Stomach (tissue), 9 donors: ENCODE measurements around the gene ZPR1. TPM values are rescaled to one million over a fixed set of nuclear protein-coding genes. Genes with fewer than 3 reads are reported as not detected.

Experiments
- DNase-seq, 2 donors: peaks; one replicate each; pipeline versions ENCODE4 v3.0.0 to v3.0.0-alpha.2; 2013 to 2019
- H3K27ac ChIP-seq, 5 donors: fragments of 200-600 bp in 4 of 5; sonication (generic) in 4 of 5; one replicate each; pipeline ENCODE4 v1.5.1; 2013 to 2019; ENCODE audit warnings: mild to moderate bottlenecking in 1 of 5, moderate library complexity in 1 of 5
- H3K27me3 ChIP-seq, 3 donors: fragments of 200-600 bp; sonication (generic); one replicate each; pipeline ENCODE4 v1.5.1; 2017 to 2019; ENCODE audit warnings: mixed run types in 1 of 3
- H3K36me3 ChIP-seq, 4 donors: fragments of 200-600 bp; sonication (generic); 1 replicate in 3 of 4; 2 replicates in 1 of 4; pipeline ENCODE4 v1.5.1; 2016 to 2019
- H3K4me1 ChIP-seq, 4 donors: fragments of 200-600 bp; sonication (generic); one replicate each; pipeline ENCODE4 v1.5.1; 2016 to 2019
- H3K4me3 ChIP-seq, 4 donors: fragments of 200-600 bp; sonication (generic) in 3 of 4; one replicate each; pipeline ENCODE4 v1.5.1; 2016 to 2019; ENCODE audit warnings: mild to moderate bottlenecking in 1 of 4
- H3K9me3 ChIP-seq, 4 donors: fragments of 200-600 bp; sonication (generic); one replicate each; pipeline ENCODE4 v1.5.1; 2016 to 2019
- EP300 ChIP-seq: sonication (generic); formaldehyde crosslinking; IDR thresholded peaks from one replicate; pipeline ENCODE4 v1.6.1; 2017; ENCODE audit warnings: antibody characterized with exemption
- POLR2A ChIP-seq, 4 donors: fragments of 450-650 bp; IDR thresholded peaks; one replicate each; pipeline ENCODE4 v1.6.1; 2016; ENCODE audit warnings: antibody characterized with exemption in 4 of 4, control low read depth in 2 of 4, mild to moderate bottlenecking in 1 of 4, moderate library complexity in 1 of 4
- POLR2AphosphoS5 ChIP-seq, 3 donors: sonication (generic); formaldehyde crosslinking; IDR thresholded peaks; one replicate each; pipeline ENCODE4 v1.6.1; 2016; ENCODE audit warnings: antibody characterized with exemption in 3 of 3
- WGBS, 5 donors: extraction: QIAGEN DNeasy Blood & Tissue Kit in 3 of 5; methylation state at CpG; one replicate each; pipeline versions ENCODE4 v1.1.5 to v1.1.7; 2013 to 2018; 5-methylcytosine and 5-hydroxymethylcytosine counted together
- intact Hi-C: fragments of 100-400 bp; cut with DNase I; formaldehyde crosslinking; loops from one replicate; pipeline ENCODE4 v1.15.1; 2023; ENCODE audit warnings: low total_unique reads
- polyA plus RNA-seq, 3 donors: library from polyadenylated mRNA; stranded (reverse); fragments of 200-250 nt; gene quantifications; one replicate each; pipeline ENCODE4 v1.2.3, GENCODE V29; 2013
- total RNA-seq, 5 donors: library from RNA; depleted of rRNA; stranded (reverse); fragments of >200 nt; gene quantifications; one replicate each; pipeline versions ENCODE4 v1.1.0 to v1.2.3, GENCODE V29; 2014 to 2016
- TF ChIP-seq, protein P1 (sequence below), 7 experiments: fragments of 450-650 bp in 4 of 7; fragments of 200-600 bp in 3 of 7; sonication (generic) in 3 of 7; IDR thresholded peaks; one replicate each; pipeline ENCODE4 v1.5.1; 2016 to 2019; ENCODE audit warnings: antibody characterized with exemption in 7 of 7, control low read depth in 2 of 7, mild to moderate bottlenecking in 1 of 7
- donor health status: healthy with polysubstance abuse.
- donor health status: Bipolar disorder and iron deficiency.
- donor health status: healthy.

ZPR1 gene
- total and polyA plus RNA-seq, 8 donors: 17.8 to 54.9 (median 25.1) TPM

DNA sequence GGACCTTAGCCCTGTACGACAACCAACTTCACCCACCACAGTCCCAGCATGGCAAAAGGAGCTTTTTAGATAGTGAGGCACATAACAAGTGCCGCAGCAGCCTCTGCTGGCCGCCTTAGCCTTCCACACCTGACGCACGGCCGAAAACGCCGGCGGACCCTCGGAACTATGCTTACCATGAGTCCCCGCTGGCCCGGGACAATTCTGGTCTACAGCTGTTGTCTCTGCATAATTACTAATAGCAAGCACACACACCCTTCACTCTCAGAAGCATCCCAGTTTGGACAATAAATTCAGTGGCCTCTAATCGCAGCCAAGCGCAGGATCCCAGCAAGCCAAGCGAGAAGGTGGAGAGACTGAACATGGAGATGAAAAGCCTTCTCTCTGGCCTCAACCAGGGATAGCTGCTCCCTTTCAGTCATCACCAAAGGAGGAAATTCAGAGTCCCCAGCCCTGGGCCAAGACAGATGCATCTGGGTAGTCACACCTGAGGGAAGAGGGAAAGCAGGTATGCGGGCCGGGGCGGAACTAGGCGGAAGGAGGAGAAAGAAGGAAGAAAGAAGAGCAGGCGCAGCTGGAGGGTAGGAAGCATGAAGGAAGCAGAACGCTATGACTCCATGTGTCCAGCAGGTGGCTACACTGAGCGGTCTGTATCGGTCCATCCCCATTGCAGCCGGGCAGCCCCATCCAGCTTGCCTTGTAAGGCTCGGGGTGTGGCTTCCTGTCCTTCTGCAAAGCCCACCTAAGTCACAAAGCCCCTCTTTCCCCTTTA, 55.4 kb downstream of the ZPR1 start:
- peak overlapping the region in 1 of 4 donors; percentile 11 for H3K4me3 ChIP-seq
- intact Hi-C loops: no loop called here
- H3K36me3 ChIP-seq: no peaks in the 10 kb centered on the region
- H3K27me3 ChIP-seq: peaks cover 0 to 34% (median 7%) of the 10 kb centered on the region in 3 donors
- TF ChIP-seq, protein P1, sequence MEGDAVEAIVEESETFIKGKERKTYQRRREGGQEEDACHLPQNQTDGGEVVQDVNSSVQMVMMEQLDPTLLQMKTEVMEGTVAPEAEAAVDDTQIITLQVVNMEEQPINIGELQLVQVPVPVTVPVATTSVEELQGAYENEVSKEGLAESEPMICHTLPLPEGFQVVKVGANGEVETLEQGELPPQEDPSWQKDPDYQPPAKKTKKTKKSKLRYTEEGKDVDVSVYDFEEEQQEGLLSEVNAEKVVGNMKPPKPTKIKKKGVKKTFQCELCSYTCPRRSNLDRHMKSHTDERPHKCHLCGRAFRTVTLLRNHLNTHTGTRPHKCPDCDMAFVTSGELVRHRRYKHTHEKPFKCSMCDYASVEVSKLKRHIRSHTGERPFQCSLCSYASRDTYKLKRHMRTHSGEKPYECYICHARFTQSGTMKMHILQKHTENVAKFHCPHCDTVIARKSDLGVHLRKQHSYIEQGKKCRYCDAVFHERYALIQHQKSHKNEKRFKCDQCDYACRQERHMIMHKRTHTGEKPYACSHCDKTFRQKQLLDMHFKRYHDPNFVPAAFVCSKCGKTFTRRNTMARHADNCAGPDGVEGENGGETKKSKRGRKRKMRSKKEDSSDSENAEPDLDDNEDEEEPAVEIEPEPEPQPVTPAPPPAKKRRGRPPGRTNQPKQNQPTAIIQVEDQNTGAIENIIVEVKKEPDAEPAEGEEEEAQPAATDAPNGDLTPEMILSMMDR (IDR thresholded peaks at IDR 0.05): peak in 5 of 7 experiments; percentile 70 to 78 (median 74)
- no peak for TF ChIP-seq POLR2AphosphoS5 (IDR thresholded peaks at IDR 0.05)
- TF ChIP-seq EP300: no peak
- peak; percentile 72 to 86 for DNase-seq
- no peak overlapping the region for H3K27ac ChIP-seq
- H3K4me1 ChIP-seq: peaks cover 5 to 22% (median 16%) of the 10 kb centered on the region in 4 donors
- WGBS, 5 donors: 25 to 35% (median 32%) methylated on average over 19 to 25 of the region's 25 CpGs
- no peaks in the 10 kb centered on the region for H3K9me3 ChIP-seq

DNA sequence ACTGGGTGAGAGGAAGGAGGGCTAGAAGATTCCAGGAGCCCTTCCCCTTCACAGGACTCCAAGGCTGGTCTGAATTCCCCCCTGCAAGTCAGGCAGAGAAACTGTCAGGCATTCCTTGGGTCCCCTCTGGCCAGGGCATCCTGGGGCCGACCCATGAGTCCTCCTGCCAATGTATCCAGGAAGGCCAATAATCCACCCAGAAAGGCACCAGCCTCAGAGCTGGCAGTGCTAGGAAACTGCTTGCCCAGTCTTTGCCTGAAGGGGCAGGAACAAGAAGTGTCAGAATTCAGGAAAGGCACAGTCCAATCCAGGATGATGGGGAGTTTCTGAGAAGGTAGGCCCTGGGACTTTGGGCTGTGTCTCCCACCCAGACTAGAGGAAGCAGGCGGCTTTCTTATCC, 56.0 kb downstream of the ZPR1 start:
- 20 to 87% (median 76%) methylated on average over 1 to 2 of the region's 2 CpGs for WGBS, 5 donors
- Histone ChIP-seq H3K27me3 (peaks cover 0 to 40% (median 7%) of the 10 kb centered on the region in 3 donors), H3K36me3 (no peaks in the 10 kb centered on the region), H3K4me1 (peaks cover 5 to 22% (median 16%) of the 10 kb centered on the region in 4 donors), H3K9me3 (no peaks in the 10 kb centered on the region), H3K4me3 (no peak overlapping the region), H3K27ac (no peak overlapping the region)
- TF ChIP-seq POLR2A (IDR thresholded peaks at IDR 0.05): no peak
- TF ChIP-seq, protein P1 (IDR thresholded peaks at IDR 0.05): no peak
- TF ChIP-seq POLR2AphosphoS5 (IDR thresholded peaks at IDR 0.05): no peak
- no peak for TF ChIP-seq EP300
- DNase-seq: no peak
- intact Hi-C loops: no loop called here

DNA sequence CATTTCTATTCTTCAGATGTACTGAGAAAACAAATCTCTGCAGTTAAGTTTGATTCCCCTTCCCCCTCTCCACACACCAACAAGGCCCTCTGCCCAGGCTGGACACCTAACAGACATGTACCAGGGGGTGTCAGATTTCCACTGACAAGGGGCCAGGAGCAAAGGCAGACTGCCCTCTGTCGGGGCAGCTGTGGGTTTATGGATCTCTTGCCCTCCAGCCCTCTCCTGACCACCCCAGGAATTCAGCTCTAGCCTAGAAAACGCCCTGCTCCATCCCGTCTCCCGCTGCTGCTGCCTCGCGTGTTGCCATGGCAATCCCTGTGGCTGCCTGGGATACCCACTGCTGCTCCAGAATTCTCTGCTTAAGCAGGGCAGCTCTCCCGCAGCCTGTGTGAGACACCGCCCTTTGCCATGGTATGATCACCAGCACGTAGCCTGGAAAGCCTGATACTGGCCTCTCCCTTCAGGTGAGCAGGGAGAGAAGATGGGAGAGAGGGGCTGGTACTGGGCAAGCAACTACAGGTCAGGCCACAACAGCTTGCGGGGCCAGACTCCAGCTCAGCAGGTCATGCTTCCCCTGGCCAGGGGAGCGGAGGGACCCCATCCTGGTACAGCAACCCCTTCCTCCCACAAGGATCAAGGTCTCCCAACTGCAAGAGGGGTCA, 56.6 kb downstream of the ZPR1 start:
- H3K4me1 ChIP-seq: peaks cover 5 to 22% (median 16%) of the 10 kb centered on the region in 4 donors
- H3K27ac ChIP-seq: no peak overlapping the region
- no peaks in the 10 kb centered on the region for H3K9me3 ChIP-seq
- no peak for TF ChIP-seq POLR2AphosphoS5 (IDR thresholded peaks at IDR 0.05)
- TF ChIP-seq EP300: no peak
- TF ChIP-seq, protein P1 (IDR thresholded peaks at IDR 0.05): no peak
- TF ChIP-seq POLR2A (IDR thresholded peaks at IDR 0.05): no peak
- intact Hi-C loops: no loop called here
- 31 to 59% (median 49%) methylated on average over 6 to 11 of the region's 11 CpGs for WGBS, 5 donors
- peak in 1 of 2 donors; percentile 62 for DNase-seq
- no peak overlapping the region for H3K4me3 ChIP-seq
- peaks cover 0 to 46% (median 7%) of the 10 kb centered on the region in 3 donors for H3K27me3 ChIP-seq
- H3K36me3 ChIP-seq: no peaks in the 10 kb centered on the region

DNA sequence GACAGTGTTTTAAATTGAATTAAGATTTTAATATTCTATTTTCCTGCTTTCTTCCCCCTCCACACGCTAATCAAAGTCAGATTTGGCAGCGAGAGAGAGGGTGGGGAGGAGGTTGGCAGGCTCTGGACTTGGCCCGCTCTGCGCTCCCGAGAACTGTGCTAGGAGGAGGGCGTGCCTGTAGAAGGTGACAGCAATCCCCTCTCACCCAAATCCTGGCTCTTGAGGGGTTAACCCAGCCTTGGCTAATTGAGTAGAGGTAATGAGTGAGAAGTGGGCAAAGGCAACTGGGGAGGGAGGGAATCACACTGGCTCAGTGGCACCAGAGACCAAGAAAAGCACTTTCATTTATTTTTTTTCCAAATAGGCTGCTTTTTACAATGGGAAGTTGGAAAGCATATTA, 57.2 kb downstream of the ZPR1 start:
- 23 to 45% (median 24%) methylated on average over 6 of the region's 6 CpGs for WGBS, 5 donors
- H3K4me3 ChIP-seq: no peak overlapping the region
- no peaks in the 10 kb centered on the region for H3K9me3 ChIP-seq
- DNase-seq: peak; percentile 47 to 55
- H3K4me1 ChIP-seq: peaks cover 5 to 22% (median 16%) of the 10 kb centered on the region in 4 donors
- intact Hi-C loops: no loop called here
- H3K36me3 ChIP-seq: no peaks in the 10 kb centered on the region
- no peak overlapping the region for H3K27ac ChIP-seq
- TF ChIP-seq POLR2AphosphoS5 (IDR thresholded peaks at IDR 0.05) (no peak), EP300 (no peak), POLR2A (IDR thresholded peaks at IDR 0.05) (no peak)
- TF ChIP-seq, protein P1 (IDR thresholded peaks at IDR 0.05): no peak
- peaks cover 0 to 52% (median 7%) of the 10 kb centered on the region in 3 donors for H3K27me3 ChIP-seq
